ENCODE results near the gene PAAF1.
"Not testable (repeated sequence)": the region's sequence is repeated elsewhere in the genome, so short reads cannot be mapped to it uniquely, and the experiment has no call there.

Gene PAAF1

GRCh38 chr11:73931039-73931645, 54.3 kb downstream of the PAAF1 start:
- H3K36me3 ChIP-seq (ENCODE audit: insufficient read depth, insufficient read length, low read length) = peaks cover 32% of the 10 kb centered on the region
- no peak overlapping the region for H3K4me3 ChIP-seq (ENCODE audit: insufficient read length, low read depth)
- no peaks in the 10 kb centered on the region for H3K9me3 ChIP-seq (ENCODE audit: insufficient read depth, low read length)
- no peak for TF ChIP-seq YY1 (IDR thresholded peaks at IDR 0.05; ENCODE audit: insufficient read depth, insufficient read length)
- peak; percentile 83 for DNase-seq (ENCODE audit: low read depth, low spot score)
- no peak overlapping the region for H3K9ac ChIP-seq (ENCODE audit: insufficient read length, low read depth)
- H3K27me3 ChIP-seq (ENCODE audit: insufficient read depth, insufficient read length) = no peaks in the 10 kb centered on the region
- no peaks in the 10 kb centered on the region for H3K4me1 ChIP-seq (ENCODE audit: insufficient read depth, insufficient read length)

DNA sequence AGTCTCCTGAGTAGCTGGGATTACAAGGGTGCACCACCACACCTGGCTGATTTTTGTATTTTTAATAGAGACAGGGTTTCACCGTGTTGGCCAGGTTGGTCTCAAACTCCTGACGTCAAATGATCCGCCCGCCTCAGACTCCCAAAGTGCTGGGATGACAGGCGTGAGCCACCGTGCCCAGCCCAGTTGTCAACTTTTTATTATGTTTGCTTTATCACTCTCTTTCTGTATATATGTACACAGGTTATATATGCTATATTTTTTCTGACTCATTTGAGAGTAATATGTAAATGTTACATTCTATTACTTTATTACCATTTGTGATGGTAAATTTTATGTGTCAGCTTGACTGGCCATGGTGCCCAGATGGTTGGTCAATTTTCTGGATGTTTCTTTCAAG, 55.2 kb downstream of the PAAF1 start:
- no peak for DNase-seq (ENCODE audit: low read depth, low spot score)

DNA sequence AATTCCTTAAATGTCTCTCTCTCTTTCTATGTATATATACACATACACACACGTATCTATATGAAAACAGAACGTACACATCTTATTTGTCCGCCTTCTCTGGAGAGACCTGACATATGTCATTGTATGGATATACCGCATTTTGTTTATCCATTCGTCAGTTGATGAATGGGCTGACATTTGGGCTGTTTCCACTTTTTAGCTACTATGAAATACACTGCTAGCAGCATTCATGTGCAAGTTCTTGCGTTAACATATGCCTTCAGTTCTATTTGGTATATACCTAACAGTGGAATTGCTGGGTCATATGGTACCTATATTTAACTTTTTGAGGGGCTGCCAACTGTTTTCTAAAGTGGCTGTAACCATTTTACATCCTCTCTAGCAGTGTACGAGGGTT, 56.0 kb downstream of the PAAF1 start:
- Histone ChIP-seq H3K36me3 (ENCODE audit: insufficient read depth, insufficient read length, low read length) (peaks cover 20% of the 10 kb centered on the region), H3K27me3 (ENCODE audit: insufficient read depth, insufficient read length) (no peaks in the 10 kb centered on the region), H3K4me1 (ENCODE audit: insufficient read depth, insufficient read length) (no peaks in the 10 kb centered on the region), H3K4me3 (ENCODE audit: insufficient read length, low read depth) (no peak overlapping the region), H3K9me3 (ENCODE audit: insufficient read depth, low read length) (no peaks in the 10 kb centered on the region; the same call in 1 of the 2 replicates), H3K9ac (ENCODE audit: insufficient read length, low read depth) (no peak overlapping the region)
- TF ChIP-seq YY1 (IDR thresholded peaks at IDR 0.05; ENCODE audit: insufficient read depth, insufficient read length) (no peak), SUZ12 (IDR thresholded peaks at IDR 0.05; ENCODE audit: extremely low read depth, insufficient read depth, insufficient read length) (no peak), ZNF274 (IDR thresholded peaks at IDR 0.05; ENCODE audit: low read depth, low read length) (no peak)
- DNase-seq (ENCODE audit: low read depth, low spot score) = no peak

More for the DNA sequence above, 55.2 kb downstream of the PAAF1 start:
- Histone ChIP-seq H3K27me3 (ENCODE audit: insufficient read depth, insufficient read length) (no peaks in the 10 kb centered on the region), H3K9me3 (ENCODE audit: insufficient read depth, low read length) (no peaks in the 10 kb centered on the region), H3K4me3 (ENCODE audit: insufficient read length, low read depth) (no peak overlapping the region), H3K9ac (ENCODE audit: insufficient read length, low read depth) (no peak overlapping the region), H3K4me1 (ENCODE audit: insufficient read depth, insufficient read length) (no peaks in the 10 kb centered on the region), H3K36me3 (ENCODE audit: insufficient read depth, insufficient read length, low read length) (peaks cover 27% of the 10 kb centered on the region)
- TF ChIP-seq ZNF274 (IDR thresholded peaks at IDR 0.05; ENCODE audit: low read depth, low read length) (no peak), SUZ12 (IDR thresholded peaks at IDR 0.05; ENCODE audit: extremely low read depth, insufficient read depth, insufficient read length) (no peak), YY1 (IDR thresholded peaks at IDR 0.05; ENCODE audit: insufficient read depth, insufficient read length) (no peak)

DNA sequence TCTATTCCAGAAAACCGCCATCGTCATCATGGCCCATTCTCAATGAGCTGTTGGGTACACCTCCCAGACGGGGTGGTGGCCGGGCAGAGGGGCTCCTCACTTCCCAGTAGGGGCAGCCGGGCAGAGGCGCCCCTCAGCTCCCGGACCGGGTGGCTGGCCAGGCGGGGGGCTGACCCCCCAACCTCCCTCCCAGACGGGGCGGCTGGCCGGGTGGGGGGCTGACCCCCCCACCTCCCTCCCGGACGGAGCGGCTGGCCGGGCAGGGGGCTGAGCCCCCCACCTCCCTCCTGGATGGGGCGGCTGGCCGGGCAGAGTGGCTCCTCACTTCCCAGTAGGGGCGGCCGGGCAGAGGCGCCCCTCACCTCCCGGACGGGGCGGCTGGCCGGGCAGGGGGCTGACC, 59.2 kb downstream of the PAAF1 start:
- not testable (repeated sequence) for H3K4me1 ChIP-seq (ENCODE audit: insufficient read depth, insufficient read length); H3K9ac ChIP-seq (ENCODE audit: insufficient read length, low read depth); DNase-seq (ENCODE audit: low read depth, low spot score); H3K4me3 ChIP-seq (ENCODE audit: insufficient read length, low read depth); H3K27me3 ChIP-seq (ENCODE audit: insufficient read depth, insufficient read length); H3K9me3 ChIP-seq (ENCODE audit: insufficient read depth, low read length)
- H3K36me3 ChIP-seq (ENCODE audit: insufficient read depth, insufficient read length, low read length) = peaks cover 15% of the 10 kb centered on the region

DNA sequence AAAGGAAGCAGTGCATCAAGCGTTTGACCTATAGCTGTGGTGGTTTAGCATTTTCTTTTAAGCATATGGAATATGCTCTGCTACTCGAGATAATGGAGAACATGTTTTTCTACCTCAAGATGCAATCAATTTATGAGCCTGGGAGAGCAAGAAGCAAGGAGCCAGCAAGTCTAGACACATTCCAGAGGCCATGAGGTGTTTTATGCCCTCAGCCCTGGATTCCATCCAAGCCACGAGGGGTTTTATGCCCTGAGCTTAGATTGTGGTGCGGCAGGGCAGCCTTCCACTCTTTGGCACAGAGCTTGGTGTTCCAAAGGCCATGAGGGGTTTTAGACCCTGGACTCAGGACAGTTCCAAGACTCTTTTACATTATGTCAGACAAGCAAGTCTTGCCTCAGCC, 62.3 kb downstream of the PAAF1 start:
- Histone ChIP-seq H3K4me3 (ENCODE audit: insufficient read length, low read depth) (no peak overlapping the region), H3K9me3 (ENCODE audit: insufficient read depth, low read length) (peaks cover 8% of the 10 kb centered on the region; the same call in 1 of the 2 replicates), H3K4me1 (ENCODE audit: insufficient read depth, insufficient read length) (no peaks in the 10 kb centered on the region), H3K36me3 (ENCODE audit: insufficient read depth, insufficient read length, low read length) (peaks cover 8% of the 10 kb centered on the region), H3K9ac (ENCODE audit: insufficient read length, low read depth) (no peak overlapping the region), H3K27me3 (ENCODE audit: insufficient read depth, insufficient read length) (no peaks in the 10 kb centered on the region)
- TF ChIP-seq SUZ12 (IDR thresholded peaks at IDR 0.05; ENCODE audit: extremely low read depth, insufficient read depth, insufficient read length) (no peak), YY1 (IDR thresholded peaks at IDR 0.05; ENCODE audit: insufficient read depth, insufficient read length) (no peak), ZNF274 (IDR thresholded peaks at IDR 0.05; ENCODE audit: low read depth, low read length) (no peak)
- DNase-seq (ENCODE audit: low read depth, low spot score) = no peak

DNA sequence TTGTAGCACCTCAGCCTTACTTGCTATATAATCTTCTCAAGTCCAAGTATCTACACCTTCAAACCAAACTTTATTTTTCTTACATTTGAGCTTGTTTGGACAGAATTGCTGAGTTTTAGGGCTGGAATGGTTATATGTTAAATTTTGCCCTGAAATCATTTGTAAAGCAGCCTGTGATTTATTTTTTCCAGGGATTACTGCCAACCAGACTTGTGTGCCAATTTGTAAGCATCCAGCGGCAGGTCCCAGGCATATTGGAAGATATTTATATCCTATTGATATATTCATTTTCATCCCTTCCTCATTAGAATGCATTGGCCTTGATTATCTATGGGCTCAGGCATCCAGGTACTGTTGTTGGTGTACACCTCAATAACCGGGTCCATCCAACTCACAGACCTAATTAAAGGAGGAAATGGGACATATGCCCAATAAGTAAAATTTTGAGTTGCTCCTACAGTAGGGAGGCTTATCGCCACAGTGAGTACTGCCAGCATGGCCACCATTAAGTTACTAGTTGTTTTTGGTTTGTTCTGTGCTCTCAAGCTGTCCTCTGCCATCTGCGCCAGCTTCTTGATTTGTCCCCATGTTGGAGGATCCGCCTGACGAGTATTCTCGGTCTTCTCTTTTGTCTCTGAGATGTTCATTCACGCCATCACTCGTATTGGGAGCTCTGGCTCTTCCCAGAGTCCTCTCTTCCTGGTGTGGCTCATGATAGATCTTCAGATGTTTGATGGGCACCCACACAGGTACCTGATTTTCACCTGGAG, 64.2 kb downstream of the PAAF1 start:
- Histone ChIP-seq H3K27me3 (ENCODE audit: insufficient read depth, insufficient read length) (no peaks in the 10 kb centered on the region), H3K9me3 (ENCODE audit: insufficient read depth, low read length) (peaks cover 8% of the 10 kb centered on the region; the same call in 1 of the 2 replicates), H3K4me1 (ENCODE audit: insufficient read depth, insufficient read length) (no peaks in the 10 kb centered on the region), H3K36me3 (ENCODE audit: insufficient read depth, insufficient read length, low read length) (no peaks in the 10 kb centered on the region), H3K4me3 (ENCODE audit: insufficient read length, low read depth) (no peak overlapping the region), H3K9ac (ENCODE audit: insufficient read length, low read depth) (no peak overlapping the region)
- DNase-seq (ENCODE audit: low read depth, low spot score) = no peak
- TF ChIP-seq SUZ12 (IDR thresholded peaks at IDR 0.05; ENCODE audit: extremely low read depth, insufficient read depth, insufficient read length) (no peak), ZNF274 (IDR thresholded peaks at IDR 0.05; ENCODE audit: low read depth, low read length) (no peak), YY1 (IDR thresholded peaks at IDR 0.05; ENCODE audit: insufficient read depth, insufficient read length) (no peak)

DNA sequence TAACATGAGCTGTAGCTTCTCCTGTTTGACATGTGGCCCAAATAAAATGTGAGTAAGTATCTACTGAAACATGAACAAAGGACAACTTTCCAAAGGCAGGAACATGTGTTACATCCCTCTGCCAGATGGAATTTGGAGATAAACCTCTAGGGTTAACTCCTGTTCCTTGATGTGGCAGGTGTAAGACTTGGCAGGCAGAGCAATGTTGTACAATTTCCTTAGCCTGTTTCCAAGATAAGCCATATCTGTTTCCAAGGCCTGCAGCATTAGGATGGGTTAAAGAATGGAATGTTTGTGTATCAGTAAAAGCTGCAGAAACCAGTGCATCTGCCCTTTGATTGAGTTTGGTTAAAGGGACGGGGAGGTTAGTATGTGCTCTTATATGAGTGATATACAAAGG, 65.2 kb downstream of the PAAF1 start:
- H3K36me3 ChIP-seq (ENCODE audit: insufficient read depth, insufficient read length, low read length) = no peaks in the 10 kb centered on the region
- TF ChIP-seq ZNF274 (IDR thresholded peaks at IDR 0.05; ENCODE audit: low read depth, low read length) (no peak), YY1 (IDR thresholded peaks at IDR 0.05; ENCODE audit: insufficient read depth, insufficient read length) (no peak), SUZ12 (IDR thresholded peaks at IDR 0.05; ENCODE audit: extremely low read depth, insufficient read depth, insufficient read length) (no peak)
- H3K9me3 ChIP-seq (ENCODE audit: insufficient read depth, low read length) = peaks cover 14% of the 10 kb centered on the region; the same call in 1 of the 2 replicates
- no peaks in the 10 kb centered on the region for H3K4me1 ChIP-seq (ENCODE audit: insufficient read depth, insufficient read length)
- H3K9ac ChIP-seq (ENCODE audit: insufficient read length, low read depth) = no peak overlapping the region
- H3K27me3 ChIP-seq (ENCODE audit: insufficient read depth, insufficient read length) = no peaks in the 10 kb centered on the region
- DNase-seq (ENCODE audit: low read depth, low spot score) = no peak
- no peak overlapping the region for H3K4me3 ChIP-seq (ENCODE audit: insufficient read length, low read depth)
